Brain microvascular endothelial cell (primary cell): ENCODE results near the gene PDCD7.

Experiments
- DNase-seq: peaks from one replicate; pipeline ENCODE4 v3.0.0-alpha.2; 2020
- H3K27ac ChIP-seq: fragments of 250-450 bp; sonication (Bioruptor Pico); 2 replicates; pipeline ENCODE4 v1.5.1; 2020; ENCODE audit warnings: mild to moderate bottlenecking, moderate library complexity
- H3K27me3 ChIP-seq: fragments of 250-450 bp; sonication (Bioruptor Pico); replicated peaks from 2 replicates; pipeline ENCODE4 v1.5.1; 2020; ENCODE audit warnings: mild to moderate bottlenecking
- H3K36me3 ChIP-seq: fragments of 250-450 bp; sonication (Bioruptor Pico); replicated peaks from 2 replicates; pipeline ENCODE4 v1.5.1; 2020; ENCODE audit warnings: mild to moderate bottlenecking
- H3K4me3 ChIP-seq: 2 replicates; pipeline ENCODE4 v1.5.1; 2011; ENCODE audit warnings: low read depth, mild to moderate bottlenecking, control low read depth, low read length, moderate library complexity
- in situ Hi-C: cut with HindIII; loops from 2 replicates; pipeline ENCODE4 v1.10.0; 2017; ENCODE audit warnings: low sequenced_read_pairs, low pct_ligation_motif_present
- TF ChIP-seq, protein P1 (sequence below): IDR thresholded peaks from 2 replicates; pipeline ENCODE4 v1.5.1; 2011; ENCODE audit warnings: low read depth, mild to moderate bottlenecking, moderate library complexity, low read length, control low read depth, inconsistent platforms; ENCODE audit errors: missing control alignments

Gene PDCD7

DNA sequence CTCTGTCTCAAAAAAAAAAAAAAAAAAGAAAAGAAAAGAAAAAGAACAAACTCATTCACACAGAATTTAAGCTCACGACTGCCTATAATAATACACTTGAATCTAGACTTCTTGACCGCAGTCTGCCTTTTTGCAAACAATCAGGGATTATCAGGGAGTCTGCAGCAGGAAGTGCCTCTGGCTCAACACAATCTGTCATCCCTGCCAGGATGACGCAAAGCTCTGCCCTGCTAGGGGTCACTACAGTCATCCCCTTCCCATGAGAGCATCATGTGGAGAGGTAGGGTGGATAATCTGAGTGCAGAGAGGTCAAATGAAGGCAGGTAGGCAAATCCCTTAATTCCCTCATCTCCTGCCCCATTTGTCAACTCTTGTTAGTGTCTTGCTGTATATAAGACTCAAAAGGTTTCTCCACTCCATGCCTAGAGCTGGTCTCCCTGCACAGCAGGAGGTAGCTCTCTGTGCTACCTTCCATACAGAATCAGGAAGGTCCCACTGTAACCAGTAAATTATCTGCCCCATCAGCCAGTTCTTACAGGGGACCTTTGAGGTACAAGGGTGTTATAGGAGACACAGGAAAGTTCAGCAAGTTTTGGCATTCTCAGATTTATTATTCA, 22.8 kb downstream of the PDCD7 start:
- TF ChIP-seq, protein P1, sequence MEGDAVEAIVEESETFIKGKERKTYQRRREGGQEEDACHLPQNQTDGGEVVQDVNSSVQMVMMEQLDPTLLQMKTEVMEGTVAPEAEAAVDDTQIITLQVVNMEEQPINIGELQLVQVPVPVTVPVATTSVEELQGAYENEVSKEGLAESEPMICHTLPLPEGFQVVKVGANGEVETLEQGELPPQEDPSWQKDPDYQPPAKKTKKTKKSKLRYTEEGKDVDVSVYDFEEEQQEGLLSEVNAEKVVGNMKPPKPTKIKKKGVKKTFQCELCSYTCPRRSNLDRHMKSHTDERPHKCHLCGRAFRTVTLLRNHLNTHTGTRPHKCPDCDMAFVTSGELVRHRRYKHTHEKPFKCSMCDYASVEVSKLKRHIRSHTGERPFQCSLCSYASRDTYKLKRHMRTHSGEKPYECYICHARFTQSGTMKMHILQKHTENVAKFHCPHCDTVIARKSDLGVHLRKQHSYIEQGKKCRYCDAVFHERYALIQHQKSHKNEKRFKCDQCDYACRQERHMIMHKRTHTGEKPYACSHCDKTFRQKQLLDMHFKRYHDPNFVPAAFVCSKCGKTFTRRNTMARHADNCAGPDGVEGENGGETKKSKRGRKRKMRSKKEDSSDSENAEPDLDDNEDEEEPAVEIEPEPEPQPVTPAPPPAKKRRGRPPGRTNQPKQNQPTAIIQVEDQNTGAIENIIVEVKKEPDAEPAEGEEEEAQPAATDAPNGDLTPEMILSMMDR: no peak
- H3K27me3 ChIP-seq: no peaks in the 10 kb centered on the region
- H3K27ac ChIP-seq: peak overlapping the region; percentile 34
- no peak overlapping the region for H3K4me3 ChIP-seq
- peak; percentile 79 for DNase-seq
- peaks cover 16% of the 10 kb centered on the region for H3K36me3 ChIP-seq
- in situ Hi-C loops: no loop called here

DNA sequence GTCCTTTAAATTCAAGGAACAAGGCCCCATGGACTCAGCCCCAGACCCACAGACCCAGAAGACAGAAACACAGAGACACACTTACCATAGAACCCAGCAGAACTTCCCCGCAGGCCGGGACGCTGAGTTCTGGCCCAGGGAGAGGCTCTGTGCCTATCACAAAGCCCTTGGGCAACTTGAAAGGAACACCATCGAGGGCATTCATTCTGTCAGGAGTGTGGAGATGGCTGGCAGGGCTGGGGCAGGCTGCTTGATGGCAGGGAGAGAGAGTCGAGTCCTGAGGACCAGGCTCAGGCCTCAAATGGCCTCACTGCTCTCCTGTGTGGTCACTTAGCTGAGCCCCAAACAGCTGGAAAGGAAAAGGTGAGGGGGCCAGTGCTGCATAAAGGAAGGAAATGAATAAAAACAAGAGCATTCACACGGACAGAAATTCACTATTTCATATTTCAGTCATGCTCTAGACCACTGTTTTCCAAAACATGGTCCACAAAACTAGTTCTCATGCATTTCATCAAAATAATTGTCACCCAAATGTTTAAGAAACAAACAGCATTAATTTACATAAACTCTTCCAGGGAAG, 27.5 kb downstream of the PDCD7 start:
- H3K27ac ChIP-seq: no peak overlapping the region
- H3K27me3 ChIP-seq: no peaks in the 10 kb centered on the region
- in situ Hi-C loops: no loop called here
- H3K4me3 ChIP-seq: no peak overlapping the region
- TF ChIP-seq, protein P1: no peak
- H3K36me3 ChIP-seq: peaks cover 11% of the 10 kb centered on the region
- DNase-seq: no peak

DNA sequence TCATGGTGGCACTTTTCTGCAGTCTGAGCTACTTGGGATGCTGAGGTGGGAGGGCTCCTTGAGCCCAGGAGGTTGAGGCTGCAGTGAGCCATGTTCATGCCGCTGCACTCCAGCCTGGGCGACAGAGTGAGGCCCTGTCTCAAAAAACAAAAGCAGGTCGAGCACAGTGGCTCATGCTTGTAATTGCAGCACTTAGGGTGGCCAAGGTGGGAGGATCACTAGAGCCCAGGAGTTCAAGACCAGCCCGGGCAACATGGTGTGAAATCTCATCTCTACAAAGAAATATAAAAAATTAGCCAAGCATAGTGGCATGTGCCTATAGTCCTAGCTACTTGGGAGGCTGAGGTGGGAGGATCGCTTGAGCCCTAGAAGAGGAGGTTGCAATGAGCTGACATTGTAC, 28.6 kb downstream of the PDCD7 start:
- no peak for DNase-seq
- Histone ChIP-seq H3K36me3 (peaks cover 11% of the 10 kb centered on the region), H3K27me3 (no peaks in the 10 kb centered on the region), H3K4me3 (no peak overlapping the region), H3K27ac (no peak overlapping the region)
- in situ Hi-C loops: no loop called here
- TF ChIP-seq, protein P1: no peak

DNA sequence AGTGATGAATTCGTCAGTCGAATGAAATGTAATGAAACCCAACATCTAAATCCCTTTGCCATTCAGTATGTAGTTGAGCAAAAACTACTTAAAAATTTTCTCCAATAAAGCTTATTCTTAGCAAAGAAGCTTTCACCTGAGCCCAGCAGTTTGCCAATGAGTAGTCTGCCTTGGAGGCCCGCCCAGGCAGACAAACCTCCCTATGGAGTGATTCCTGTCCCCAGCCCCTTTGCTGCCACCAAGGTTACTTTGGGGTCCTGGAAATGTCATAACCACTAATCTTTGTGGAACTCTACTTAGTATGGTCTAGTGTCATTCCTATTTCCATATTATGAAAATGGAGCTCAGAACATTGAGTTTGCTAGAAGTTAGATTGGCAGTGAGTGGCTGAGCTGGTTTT, 30.7 kb downstream of the PDCD7 start:
- TF ChIP-seq, protein P1: no peak
- H3K27ac ChIP-seq: no peak overlapping the region
- no peaks in the 10 kb centered on the region for H3K27me3 ChIP-seq
- in situ Hi-C loops: no loop called here
- H3K36me3 ChIP-seq: peaks cover 18% of the 10 kb centered on the region
- no peak for DNase-seq
- H3K4me3 ChIP-seq: no peak overlapping the region

DNA sequence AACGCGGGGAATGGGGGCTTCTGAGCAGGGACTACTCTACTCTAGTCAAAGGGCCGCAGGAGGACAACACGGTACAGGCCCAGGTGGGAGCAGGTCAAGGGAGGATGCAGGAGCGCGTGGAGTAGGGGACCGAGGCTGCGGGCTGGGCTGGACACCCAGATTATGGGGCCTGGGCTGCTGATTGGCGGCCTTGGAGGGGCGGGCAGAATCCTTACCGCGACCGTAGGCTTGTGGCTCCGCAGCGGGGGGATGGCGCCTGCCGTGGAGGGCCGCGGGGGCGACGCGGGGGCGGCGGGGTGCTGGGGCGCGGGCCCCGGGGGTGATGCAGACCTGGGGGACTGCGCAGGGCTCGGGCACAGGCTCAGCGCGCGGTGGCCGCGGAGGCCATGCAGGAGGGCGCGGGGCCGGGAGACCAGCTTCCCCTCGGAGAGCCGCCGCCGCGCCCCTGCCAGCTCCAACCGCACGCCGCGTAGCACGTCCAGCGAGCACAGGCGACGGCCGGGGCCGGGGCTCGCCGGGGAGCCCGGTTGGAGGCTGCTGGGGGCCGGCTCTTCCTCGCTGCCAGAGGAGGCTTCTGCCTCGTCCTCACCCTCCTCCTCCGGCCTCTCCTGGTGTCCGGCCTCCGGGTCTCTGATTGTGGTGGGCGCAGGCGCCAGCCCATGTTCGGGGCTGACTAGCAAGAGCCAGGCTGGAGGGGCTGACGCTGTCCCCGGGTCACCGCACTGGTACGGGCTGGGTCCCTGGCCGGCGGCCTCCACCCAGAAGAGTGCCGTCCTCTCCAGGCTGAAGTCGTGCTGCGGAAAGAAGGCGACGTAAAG, 31.5 kb downstream of the PDCD7 start:
- Histone ChIP-seq H3K36me3 (peaks cover 18% of the 10 kb centered on the region), H3K27me3 (no peaks in the 10 kb centered on the region), H3K4me3 (peak overlapping the region; percentile 9), H3K27ac (no peak overlapping the region)
- TF ChIP-seq, protein P1: no peak
- in situ Hi-C loops: no loop called here
- no peak for DNase-seq
